Stimulated activated effector memory CD8-positive, alpha-beta T cell treated with anti-CD3 and anti-CD28 coated beads, Interleukin-12 subunit alpha, Interleukin-12 subunit beta, amount 100 ng/mL, for 72 hours (primary cell): ENCODE measurements around the gene C4orf33.
A peak's percentile ranks its signal among the peaks of the same experiment; 100 is the strongest.
"Not testable (repeated sequence)": the region's sequence is repeated elsewhere in the genome, so short reads cannot be mapped to it uniquely, and the experiment has no call there.

ENCODE experiments used
- ATAC-seq: fragments of 150-1000 bp; cut with Tn5 transposase; 2 replicates; pipeline ENCODE4 v1.10.0; 2021
- DNase-seq, 2 donors: peaks; one replicate each; pipeline ENCODE4 v3.0.0; 2021 to 2022; ENCODE audit warnings: low spot score in 2 of 2
- H3K27ac Mint-ChIP-seq: one replicate; pipeline ENCODE4 v1.8.0; 2022; ENCODE audit warnings: mild to moderate bottlenecking, mixed read lengths
- H3K36me3 Mint-ChIP-seq: one replicate; pipeline ENCODE4 v1.8.0; 2022; ENCODE audit warnings: mild to moderate bottlenecking, mixed read lengths
- H3K4me1 Mint-ChIP-seq: one replicate; pipeline ENCODE4 v1.8.0; 2022; ENCODE audit warnings: mixed read lengths
- H3K4me3 Mint-ChIP-seq: one replicate; pipeline ENCODE4 v1.8.0; 2022; ENCODE audit warnings: mild to moderate bottlenecking, mixed read lengths
- H3K9me3 Mint-ChIP-seq: one replicate; pipeline ENCODE4 v1.8.0; 2022; ENCODE audit warnings: mixed read lengths

C4orf33 gene

DNA sequence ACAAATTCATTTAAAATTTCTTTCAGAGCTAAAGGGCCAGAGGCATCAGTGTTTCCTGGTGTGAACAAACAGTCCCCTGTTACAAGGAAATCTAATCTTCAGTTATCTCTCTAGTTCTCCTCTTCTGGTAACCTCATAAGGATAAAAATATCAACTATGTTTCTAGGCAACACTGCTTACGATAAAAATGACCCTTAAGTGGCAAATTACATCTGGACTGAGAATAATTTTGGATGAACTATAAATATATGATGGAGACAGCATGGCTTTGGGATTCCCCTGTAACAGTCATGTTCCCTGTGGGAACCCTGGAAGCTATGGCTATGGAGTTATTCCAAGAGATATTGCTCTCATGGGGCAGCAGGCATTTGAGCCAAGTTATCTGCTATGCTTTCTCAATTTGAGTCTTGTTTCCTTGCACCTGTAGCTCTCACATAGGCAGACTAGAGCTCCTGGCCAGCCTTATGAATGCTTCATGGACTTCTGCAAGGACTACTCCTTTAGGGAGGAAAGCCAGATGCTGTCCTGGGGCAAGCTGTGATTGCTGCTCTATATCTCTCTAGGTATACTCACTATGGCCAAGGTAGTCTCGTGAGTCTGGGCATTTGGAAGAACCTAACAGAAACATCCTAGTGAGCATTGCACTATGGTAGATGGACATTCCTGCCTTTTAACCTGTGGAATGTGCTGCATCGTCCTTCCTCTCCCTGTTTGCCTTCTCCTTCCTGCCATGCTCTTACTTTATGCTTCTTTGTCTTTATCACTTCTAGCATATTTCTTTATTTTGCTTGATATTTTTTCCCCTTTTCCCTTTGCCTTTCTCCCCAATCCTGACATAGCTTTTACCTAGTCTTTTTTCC lies 14.2 kb downstream of the C4orf33 start:
- Mint-ChIP-seq H3K4me3 (no peak overlapping the region), H3K27ac (no peak overlapping the region), H3K36me3 (no peaks in the 10 kb centered on the region), H3K9me3 (no peaks in the 10 kb centered on the region), H3K4me1 (no peaks in the 10 kb centered on the region)
- ATAC-seq: no peak
- DNase-seq: no peak

DNA sequence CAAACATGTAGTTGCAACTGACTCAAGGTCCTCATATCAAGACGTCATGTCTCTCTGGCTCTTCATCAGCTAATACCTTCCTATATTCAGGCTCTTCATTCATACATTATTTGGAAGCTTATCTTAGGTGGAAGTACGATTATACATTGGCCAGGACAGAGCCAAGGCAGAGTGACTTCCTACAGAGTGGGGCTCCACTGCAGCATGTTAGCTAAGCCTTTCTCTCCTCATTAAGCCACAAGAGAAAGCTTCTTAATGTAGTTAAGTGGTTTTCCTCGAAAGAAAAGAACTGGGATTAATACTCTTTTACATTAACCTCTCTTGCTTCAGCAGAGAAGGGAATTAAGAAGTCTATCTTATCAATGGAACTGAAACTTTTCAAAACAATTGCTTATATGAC lies 15.0 kb downstream of the C4orf33 start:
- DNase-seq: no peak
- H3K36me3 Mint-ChIP-seq: no peaks in the 10 kb centered on the region
- no peak overlapping the region for H3K4me3 Mint-ChIP-seq
- H3K9me3 Mint-ChIP-seq: no peaks in the 10 kb centered on the region
- ATAC-seq: no peak
- no peaks in the 10 kb centered on the region for H3K4me1 Mint-ChIP-seq
- no peak overlapping the region for H3K27ac Mint-ChIP-seq

GRCh38 chr4:129111919-129112318 lies 16.0 kb downstream of the C4orf33 start:
- no peak for ATAC-seq
- Mint-ChIP-seq H3K9me3 (no peaks in the 10 kb centered on the region), H3K4me1 (no peaks in the 10 kb centered on the region), H3K27ac (no peak overlapping the region), H3K36me3 (no peaks in the 10 kb centered on the region), H3K4me3 (no peak overlapping the region)
- DNase-seq: no peak

GRCh38 chr4:129113434-129113833 lies 17.5 kb downstream of the C4orf33 start:
- no peak overlapping the region for H3K4me3 Mint-ChIP-seq
- H3K27ac Mint-ChIP-seq: no peak overlapping the region
- H3K9me3 Mint-ChIP-seq: no peaks in the 10 kb centered on the region
- no peaks in the 10 kb centered on the region for H3K4me1 Mint-ChIP-seq
- ATAC-seq (no peak), DNase-seq (no peak)
- no peaks in the 10 kb centered on the region for H3K36me3 Mint-ChIP-seq

DNA sequence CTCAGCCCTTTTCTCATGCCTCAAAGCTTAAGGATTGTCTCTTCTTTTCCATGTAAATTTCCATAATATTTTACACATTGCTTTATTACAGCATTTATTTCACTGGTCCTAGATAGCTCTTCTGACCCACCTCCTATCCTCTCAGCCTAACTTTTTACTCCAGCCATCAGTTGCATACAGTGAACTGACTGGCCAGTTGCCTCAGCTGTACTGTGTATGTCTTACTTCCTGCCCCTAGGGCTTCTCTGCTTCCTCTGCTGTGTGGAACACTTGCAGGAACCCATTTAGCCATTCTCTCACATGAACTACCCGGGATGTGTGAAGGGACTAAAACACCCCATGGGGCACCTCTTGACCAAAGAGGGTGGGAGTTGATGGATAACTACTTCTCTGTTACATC lies 18.0 kb downstream of the C4orf33 start:
- DNase-seq (no peak), ATAC-seq (no peak)
- no peak overlapping the region for H3K27ac Mint-ChIP-seq
- no peaks in the 10 kb centered on the region for H3K36me3 Mint-ChIP-seq
- H3K4me3 Mint-ChIP-seq: no peak overlapping the region
- no peaks in the 10 kb centered on the region for H3K4me1 Mint-ChIP-seq
- no peaks in the 10 kb centered on the region for H3K9me3 Mint-ChIP-seq

GRCh38 chr4:129117705-129118104 lies 21.8 kb downstream of the C4orf33 start:
- ATAC-seq (peak; percentile 13), DNase-seq (no peak)
- Mint-ChIP-seq H3K4me3 (no peak overlapping the region), H3K36me3 (no peaks in the 10 kb centered on the region), H3K27ac (no peak overlapping the region), H3K4me1 (no peaks in the 10 kb centered on the region), H3K9me3 (no peaks in the 10 kb centered on the region)

GRCh38 chr4:129126614-129127013 lies 30.7 kb downstream of the C4orf33 start:
- not testable (repeated sequence) for H3K4me1 Mint-ChIP-seq, H3K9me3 Mint-ChIP-seq, H3K36me3 Mint-ChIP-seq, DNase-seq, H3K4me3 Mint-ChIP-seq, H3K27ac Mint-ChIP-seq, ATAC-seq

DNA sequence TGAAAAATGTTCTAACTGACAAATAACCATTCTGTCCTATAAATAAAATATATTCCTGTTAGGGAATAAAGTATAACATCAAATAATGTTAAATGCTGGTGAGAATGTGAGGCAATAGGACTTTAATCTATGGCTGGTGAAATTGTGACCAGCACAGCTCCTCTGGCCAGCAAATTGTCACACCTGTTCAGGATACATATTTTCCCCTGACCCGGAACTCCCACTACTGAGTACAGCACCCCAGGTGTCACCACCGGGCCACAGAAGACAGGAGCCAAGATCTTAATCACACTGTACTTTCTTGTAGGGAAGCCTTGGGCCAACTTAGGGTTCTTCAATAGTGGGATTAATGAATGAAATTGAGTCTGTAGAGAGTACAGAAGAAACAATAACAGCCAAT lies 33.2 kb downstream of the C4orf33 start:
- Mint-ChIP-seq H3K4me1 (no peaks in the 10 kb centered on the region), H3K27ac (no peak overlapping the region), H3K4me3 (no peak overlapping the region), H3K9me3 (peaks cover 2% of the 10 kb centered on the region), H3K36me3 (no peaks in the 10 kb centered on the region)
- no peak for DNase-seq
- ATAC-seq: no peak

- no peak for ATAC-seq
These were observed 35.4 kb downstream of the C4orf33 start for GRCh38 chr4:129131343-129131742.

DNA sequence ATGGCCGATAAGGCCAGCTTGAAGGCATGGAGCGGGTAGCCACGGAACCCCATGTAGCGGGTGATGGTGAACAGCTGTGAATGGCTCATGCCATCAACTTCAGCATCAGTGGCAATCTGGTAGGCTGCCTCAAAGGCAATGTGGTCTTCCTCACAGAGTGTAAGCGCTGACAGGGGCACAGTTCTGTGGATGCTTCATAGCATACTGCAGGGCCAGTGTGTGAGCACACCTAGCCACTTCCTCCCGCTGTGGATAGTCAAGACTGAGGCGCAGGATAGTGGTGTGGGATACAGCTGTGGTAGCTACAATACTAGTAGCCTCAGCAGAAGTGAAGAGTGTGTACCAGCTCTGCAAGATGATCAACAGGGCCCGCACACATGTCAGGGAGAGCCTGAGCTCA lies 40.5 kb downstream of the C4orf33 start:
- no peak for DNase-seq
- Mint-ChIP-seq H3K4me1 (no peaks in the 10 kb centered on the region), H3K4me3 (no peak overlapping the region), H3K36me3 (no peaks in the 10 kb centered on the region), H3K27ac (no peak overlapping the region), H3K9me3 (peaks cover 2% of the 10 kb centered on the region)
- ATAC-seq: peak; percentile 20

More at GRCh38 chr4:129131343-129131742, 35.4 kb downstream of the C4orf33 start:
- Mint-ChIP-seq H3K9me3 (peaks cover 2% of the 10 kb centered on the region), H3K4me1 (no peaks in the 10 kb centered on the region), H3K36me3 (no peaks in the 10 kb centered on the region), H3K27ac (no peak overlapping the region), H3K4me3 (no peak overlapping the region)
- DNase-seq: no peak

- no peak for DNase-seq
- no peaks in the 10 kb centered on the region for H3K9me3 Mint-ChIP-seq
- H3K27ac Mint-ChIP-seq: no peak overlapping the region
- no peaks in the 10 kb centered on the region for H3K4me1 Mint-ChIP-seq
- peak; percentile 22 for ATAC-seq
- no peak overlapping the region for H3K4me3 Mint-ChIP-seq
- H3K36me3 Mint-ChIP-seq: no peaks in the 10 kb centered on the region
These were observed 43.0 kb downstream of the C4orf33 start for GRCh38 chr4:129138810-129139496.

DNA sequence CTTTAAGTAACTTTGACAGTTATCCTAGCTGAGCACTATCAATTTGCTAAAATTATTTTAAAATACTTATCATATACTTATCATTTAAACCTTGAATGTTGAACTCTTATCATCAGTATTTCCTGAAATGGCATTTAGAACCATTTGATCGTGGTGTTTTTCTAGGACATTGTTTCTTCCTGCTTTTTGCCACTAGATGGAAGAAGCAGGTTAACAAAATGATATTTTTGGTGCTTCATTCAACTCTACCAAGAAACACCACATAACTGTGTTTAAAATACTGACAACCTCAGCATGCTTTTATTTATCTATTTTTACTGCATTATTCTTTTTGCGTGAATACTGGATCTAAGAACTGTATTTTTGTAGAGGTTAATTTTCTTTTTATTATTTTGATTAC lies 44.6 kb downstream of the C4orf33 start:
- no peak for ATAC-seq
- H3K4me3 Mint-ChIP-seq: no peak overlapping the region
- no peak overlapping the region for H3K27ac Mint-ChIP-seq
- H3K9me3 Mint-ChIP-seq: no peaks in the 10 kb centered on the region
- H3K4me1 Mint-ChIP-seq: no peaks in the 10 kb centered on the region
- no peak for DNase-seq
- no peaks in the 10 kb centered on the region for H3K36me3 Mint-ChIP-seq

- H3K4me1 Mint-ChIP-seq: no peaks in the 10 kb centered on the region
- H3K36me3 Mint-ChIP-seq: no peaks in the 10 kb centered on the region
- H3K4me3 Mint-ChIP-seq: no peak overlapping the region
- DNase-seq (no peak), ATAC-seq (no peak)
- no peak overlapping the region for H3K27ac Mint-ChIP-seq
- H3K9me3 Mint-ChIP-seq: no peaks in the 10 kb centered on the region
These were observed 47.4 kb downstream of the C4orf33 start for GRCh38 chr4:129143359-129143758.

DNA sequence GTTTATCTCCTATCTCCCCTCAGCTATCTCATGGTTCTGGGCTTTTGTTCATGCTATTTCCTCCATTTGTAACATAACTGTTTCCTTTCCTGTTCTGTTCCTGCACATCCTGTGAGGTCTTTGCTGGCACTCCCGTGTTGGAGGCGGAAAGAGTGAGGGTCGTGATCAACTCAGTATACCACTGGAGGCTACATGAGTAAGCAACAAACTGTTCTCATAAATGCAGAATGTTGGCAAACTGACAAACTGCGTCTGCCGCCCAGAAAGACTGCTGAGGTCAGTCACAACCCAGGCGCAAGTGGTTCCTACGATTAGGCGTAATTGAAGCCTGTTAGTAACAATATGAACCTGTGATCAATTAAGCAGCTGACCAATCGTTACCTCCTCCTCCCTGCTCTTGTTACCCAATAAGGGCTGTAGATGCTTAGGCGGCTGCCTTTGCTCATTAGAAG lies 48.8 kb downstream of the C4orf33 start:
- Mint-ChIP-seq H3K4me1 (no peaks in the 10 kb centered on the region), H3K27ac (no peak overlapping the region), H3K36me3 (no peaks in the 10 kb centered on the region), H3K9me3 (no peaks in the 10 kb centered on the region), H3K4me3 (no peak overlapping the region)
- no peak for ATAC-seq
- DNase-seq: no peak

DNA sequence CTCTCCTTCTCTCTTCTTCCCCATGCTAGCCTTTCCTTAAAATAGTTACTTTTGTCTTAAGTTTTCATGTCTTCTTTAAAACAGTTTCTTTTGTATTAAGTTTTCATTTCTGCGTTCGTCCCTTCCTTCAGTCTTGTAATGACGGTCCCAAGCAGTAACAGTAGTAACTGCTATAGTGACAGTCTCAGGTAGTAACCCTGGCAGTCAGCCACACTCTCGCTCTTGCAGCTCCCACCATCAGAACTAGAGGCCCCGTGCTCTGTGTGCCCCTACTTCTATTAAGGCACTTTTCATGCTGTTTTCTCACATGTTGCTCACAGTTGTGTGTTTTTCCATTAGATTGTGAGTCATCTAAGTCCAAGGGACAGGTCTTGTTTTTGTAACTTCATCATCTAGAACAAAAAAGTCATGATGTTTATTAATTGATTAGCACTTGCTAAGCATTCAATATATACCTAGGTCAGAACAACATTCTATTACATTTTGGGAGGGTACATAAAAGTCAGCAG lies 49.3 kb downstream of the C4orf33 start:
- H3K36me3 Mint-ChIP-seq: no peaks in the 10 kb centered on the region
- H3K4me3 Mint-ChIP-seq: no peak overlapping the region
- H3K9me3 Mint-ChIP-seq: no peaks in the 10 kb centered on the region
- no peak for DNase-seq
- H3K27ac Mint-ChIP-seq: no peak overlapping the region
- no peak for ATAC-seq
- H3K4me1 Mint-ChIP-seq: no peaks in the 10 kb centered on the region

DNA sequence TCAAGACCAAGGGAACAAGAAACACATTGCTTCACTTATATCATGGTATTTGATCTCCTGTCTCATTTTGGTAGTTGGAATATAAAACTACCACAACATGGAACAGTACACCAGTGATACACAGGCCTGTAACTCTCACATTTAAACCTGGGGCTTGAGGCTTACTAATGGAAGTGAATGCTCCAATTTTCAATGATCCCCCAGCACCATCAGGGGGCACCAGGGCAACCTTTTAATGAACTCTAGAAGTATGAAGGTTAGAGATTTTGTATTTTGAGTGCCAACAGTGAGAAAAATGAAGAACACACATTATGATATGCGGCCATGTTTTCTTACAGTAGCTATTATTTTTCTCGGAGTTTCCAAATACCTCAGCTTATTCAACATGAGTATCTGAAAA lies 50.7 kb downstream of the C4orf33 start:
- ATAC-seq (no peak), DNase-seq (no peak)
- H3K4me1 Mint-ChIP-seq: no peaks in the 10 kb centered on the region
- no peak overlapping the region for H3K27ac Mint-ChIP-seq
- H3K9me3 Mint-ChIP-seq: no peaks in the 10 kb centered on the region
- H3K36me3 Mint-ChIP-seq: no peaks in the 10 kb centered on the region
- no peak overlapping the region for H3K4me3 Mint-ChIP-seq
